Stimulated activated CD4-positive, alpha-beta T cell treated with anti-CD3 and anti-CD28 coated beads, TNF-alpha, amount 100 ng/mL, for 48 hours (primary cell): ENCODE data around the gene PLN.

Source experiments
- DNase-seq, 3 donors: peaks; one replicate each; pipeline ENCODE4 v3.0.0-alpha.2; 2020; ENCODE audit warnings: low read depth in 3 of 3

PLN gene

DNA sequence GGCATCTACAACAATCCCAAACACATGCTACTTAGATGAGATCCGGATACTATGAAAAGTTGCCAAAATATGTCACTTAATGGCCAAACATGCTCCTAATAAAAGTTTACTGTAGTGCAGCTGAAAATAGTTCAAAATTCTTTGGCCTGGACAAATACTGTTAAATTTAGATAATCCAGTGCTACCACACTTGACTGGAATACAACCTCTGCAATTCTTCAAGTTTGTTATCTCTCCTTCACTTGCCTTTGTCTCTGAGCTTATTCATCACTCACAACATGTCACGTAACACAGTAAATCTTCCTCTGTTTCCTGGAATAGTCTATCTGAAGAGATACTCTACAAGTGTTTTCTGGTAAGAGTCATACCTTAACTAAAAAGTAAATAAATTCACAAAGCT, 10.5 kb upstream of the PLN start:
- DNase-seq = no peak

DNA sequence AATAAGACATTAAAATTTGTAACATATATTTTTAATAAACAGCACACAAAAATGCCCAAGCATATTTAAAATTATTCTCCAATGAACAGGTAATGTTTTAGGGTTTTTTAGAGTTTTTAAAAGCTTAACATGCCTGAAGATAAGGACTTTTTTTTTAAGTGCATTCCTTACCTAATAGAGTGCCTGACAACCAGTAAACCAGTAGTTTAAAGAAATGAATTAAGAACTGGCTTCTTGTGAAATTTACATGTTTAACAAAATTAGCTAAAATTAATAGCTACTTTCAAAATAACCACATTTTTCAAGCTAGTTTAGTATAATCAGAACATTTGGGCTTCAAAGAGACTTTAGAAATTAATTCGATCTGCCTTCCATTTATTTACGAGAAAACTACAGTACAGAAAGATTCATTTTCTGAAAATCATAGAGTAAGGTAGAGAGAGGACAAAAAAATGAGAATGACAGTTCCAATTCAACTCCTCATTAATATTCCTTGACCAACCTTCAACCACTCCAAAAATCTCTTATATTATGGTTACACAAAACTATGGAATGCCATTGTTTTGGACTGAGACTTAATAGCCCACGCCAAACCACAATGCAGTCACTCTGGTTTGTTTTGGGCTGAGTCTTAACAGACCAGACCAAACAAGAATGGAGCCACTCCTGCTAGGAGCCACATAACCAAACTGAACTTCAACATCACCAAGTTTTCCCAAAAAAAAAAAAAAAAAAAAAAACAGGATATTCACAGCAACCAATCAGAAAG, 5.7 kb upstream of the PLN start:
- no peak for DNase-seq

DNA sequence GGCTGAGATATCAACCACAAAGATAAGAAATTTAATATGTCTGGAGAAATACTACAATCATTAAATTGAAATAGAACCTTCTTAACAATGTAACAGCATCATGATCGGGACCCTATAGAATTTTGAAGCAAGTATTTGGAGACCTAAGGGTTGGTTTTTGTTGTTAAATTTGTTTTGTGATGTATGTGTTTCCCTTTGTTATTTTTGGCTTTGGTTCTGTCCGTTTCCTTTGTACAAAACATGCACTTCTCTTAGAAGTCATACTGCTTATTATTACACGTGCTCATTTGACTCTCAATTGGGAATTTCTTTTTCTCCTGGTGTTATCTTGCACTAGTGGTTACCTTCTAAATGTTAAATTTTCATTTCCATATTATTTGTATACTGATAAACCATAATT, 4.0 kb upstream of the PLN start:
- DNase-seq = no peak

DNA sequence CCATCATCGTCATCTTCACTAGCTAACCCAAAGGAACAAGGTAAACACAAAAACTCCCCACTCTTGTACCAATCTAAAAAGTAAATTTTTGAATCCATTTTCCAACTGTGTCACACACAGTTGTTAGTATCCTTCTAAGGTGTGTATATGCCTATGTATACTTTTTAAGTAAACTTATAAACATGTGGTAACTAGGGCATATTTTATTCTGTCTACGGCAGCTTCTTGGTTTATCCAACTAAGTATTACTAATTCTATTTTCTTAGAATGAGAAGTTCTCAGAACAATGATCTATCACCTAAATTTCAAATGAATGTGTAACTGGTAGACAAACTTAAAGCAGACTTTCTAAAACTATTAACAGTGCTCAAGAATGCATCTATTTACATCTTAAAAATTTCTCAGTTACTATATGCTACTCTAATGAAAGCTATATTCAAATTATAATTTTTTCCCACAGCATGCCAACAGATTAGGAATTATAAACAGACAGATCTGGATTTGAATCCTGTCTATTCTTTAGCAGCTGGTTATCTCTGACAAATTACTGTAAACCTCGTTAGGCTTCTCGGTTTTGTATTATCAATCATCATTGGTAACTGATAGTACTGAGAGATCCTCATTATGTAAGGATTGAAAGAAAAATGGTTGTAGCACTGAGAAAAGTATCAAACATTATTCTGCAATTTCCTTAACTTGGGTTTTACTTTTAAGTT, 1.8 kb upstream of the PLN start:
- DNase-seq = no peak

DNA sequence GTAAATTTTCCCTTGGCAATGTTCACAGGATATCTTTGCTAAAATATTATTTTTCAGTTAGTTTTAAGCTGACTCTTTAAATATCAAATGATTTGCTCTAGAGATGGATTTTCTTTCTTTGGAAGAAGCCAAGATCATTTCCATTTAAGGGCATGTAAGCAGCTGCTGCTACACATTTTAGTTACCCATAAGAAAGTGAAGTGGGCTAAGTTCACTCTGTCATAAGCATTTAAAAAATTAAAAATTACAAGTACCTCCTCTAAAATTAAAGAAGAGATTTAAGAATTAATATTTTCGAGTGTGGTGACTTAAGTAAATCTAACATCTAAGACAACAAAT, 1.2 kb upstream of the PLN start:
- no peak for DNase-seq

DNA sequence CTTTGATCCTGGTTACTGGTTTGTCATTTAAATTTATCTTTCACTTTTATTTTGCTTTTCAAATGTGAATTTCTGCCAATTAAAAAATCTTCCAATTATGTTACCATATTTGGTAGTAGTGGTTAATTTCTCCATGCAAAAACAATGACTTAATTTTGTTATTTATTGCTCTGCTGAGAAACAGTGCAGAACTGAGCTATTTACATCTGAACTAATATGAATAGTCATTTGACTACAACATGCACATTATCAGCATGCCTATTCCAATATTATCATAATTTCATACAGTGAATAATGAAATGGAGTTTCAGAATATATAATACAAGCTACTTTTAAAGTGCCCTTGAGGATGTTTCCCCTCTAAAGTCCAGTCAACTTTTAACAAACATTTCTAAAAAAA, 517 bp downstream of the PLN start:
- DNase-seq = no peak

DNA sequence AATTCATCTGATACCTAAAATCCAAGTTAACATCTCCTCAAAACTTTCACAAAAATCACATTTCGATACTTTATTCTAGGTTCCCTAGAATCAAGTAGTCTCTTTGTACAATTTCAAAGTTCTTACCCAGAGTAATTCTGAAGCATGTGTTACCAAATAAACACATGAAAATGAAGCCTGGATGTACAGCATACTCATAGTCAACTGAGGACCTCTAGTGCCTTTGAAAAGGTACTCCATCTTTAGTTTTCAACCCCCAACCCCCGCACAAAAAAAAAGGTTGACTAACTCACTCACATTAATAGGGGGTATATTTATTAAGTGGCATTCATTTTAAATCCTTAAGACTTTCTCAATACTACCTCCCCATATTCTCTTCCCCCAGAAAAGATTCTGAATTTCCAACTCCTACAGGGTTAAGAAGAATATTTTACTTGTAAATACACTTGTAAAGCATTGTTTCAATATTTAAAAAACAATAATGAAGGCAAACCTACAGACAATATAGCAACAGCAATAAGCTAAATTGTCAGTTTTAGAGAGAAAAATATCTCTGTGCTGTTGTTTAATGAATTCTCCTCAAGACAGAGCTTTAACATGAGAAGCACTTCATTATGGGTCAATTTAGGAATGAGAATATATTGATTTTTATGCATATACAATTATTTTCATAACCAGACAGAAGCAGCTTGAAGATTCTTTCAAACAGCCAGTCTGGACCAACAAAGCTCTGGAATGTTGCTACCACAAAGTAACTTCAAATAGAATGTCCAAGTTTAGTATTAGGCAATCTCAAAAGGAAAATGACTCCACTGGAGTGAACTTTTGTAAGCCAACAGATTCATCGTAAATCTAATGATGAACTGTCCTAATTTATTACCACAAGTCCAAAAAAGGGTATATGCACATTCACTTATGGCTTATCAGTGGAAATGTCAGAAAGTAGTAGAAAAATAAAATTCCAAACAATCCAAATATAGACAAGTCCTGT, 3.3 kb downstream of the PLN start:
- DNase-seq = no peak

DNA sequence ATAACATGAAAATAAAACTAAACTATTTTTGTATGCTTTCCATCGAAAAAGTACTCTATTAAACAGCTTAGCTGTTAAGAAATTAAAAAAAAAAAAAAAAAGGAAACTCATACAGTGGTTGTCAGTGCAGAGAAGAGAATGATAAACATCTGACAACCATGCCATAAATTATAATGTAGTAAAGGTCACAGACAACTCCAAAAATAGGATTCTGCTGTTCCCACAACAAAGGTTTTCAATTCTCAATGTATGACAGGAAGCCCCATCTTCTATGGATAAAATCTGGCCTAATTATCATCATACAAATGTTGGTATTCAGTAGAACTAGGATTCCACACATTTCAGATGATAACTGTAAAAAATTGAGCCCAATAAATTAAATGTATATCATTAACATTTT, 5.0 kb downstream of the PLN start:
- DNase-seq = no peak

DNA sequence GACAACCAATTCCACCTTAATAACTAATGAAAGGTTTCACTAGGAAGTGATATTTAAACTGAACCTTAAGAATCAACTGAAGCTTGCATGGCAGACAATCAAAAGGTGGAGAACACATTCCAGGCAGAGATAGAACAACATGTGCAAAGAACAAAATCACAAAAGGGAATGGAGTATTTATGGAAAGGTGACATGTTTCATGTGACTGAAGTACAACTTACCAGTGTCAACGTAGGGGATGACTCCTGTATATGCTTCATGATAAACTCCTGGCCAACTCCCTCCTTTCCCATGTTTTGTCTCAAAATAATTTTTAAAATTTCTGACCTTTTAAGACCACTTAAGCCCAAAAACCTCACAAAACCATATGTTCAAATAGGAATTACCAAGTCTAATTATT, 6.6 kb downstream of the PLN start:
- no peak for DNase-seq

DNA sequence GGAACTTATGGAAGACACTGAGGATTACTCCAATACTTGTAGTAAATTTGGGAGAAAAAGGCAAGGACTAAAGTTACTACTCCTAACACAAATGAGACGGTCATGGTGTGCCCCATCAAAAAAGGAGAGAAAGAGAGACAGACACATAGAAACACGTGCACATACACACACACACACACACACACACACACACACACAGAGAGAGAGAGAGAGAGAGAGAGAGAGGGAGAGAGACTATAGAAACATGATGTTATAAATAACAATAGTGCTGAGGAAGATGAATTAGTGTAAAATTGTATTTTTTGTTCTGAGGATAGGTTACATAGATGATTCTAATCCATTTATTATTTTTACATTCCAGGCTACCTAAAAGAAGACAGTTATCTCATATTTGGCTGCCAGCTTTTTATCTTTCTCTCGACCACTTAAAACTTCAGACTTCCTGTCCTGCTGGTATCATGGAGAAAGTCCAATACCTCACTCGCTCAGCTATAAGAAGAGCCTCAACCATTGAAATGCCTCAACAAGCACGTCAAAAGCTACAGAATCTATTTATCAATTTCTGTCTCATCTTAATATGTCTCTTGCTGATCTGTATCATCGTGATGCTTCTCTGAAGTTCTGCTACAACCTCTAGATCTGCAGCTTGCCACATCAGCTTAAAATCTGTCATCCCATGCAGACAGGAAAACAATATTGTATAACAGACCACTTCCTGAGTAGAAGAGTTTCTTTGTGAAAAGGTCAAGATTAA, 10.5 kb downstream of the PLN start:
- no peak for DNase-seq

DNA sequence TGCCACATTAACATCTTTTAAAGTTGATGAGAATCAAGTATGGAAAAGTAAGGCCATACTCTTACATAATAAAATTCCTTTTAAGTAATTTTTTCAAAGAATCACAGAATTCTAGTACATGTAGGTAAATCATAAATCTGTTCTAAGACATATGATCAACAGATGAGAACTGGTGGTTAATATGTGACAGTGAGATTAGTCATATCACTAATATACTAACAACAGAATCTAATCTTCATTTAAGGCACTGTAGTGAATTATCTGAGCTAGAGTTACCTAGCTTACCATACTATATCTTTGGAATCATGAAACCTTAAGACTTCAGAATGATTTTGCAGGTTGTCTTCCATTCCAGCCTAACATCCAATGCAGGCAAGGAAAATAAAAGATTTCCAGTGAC, 11.6 kb downstream of the PLN start:
- no peak for DNase-seq

DNA sequence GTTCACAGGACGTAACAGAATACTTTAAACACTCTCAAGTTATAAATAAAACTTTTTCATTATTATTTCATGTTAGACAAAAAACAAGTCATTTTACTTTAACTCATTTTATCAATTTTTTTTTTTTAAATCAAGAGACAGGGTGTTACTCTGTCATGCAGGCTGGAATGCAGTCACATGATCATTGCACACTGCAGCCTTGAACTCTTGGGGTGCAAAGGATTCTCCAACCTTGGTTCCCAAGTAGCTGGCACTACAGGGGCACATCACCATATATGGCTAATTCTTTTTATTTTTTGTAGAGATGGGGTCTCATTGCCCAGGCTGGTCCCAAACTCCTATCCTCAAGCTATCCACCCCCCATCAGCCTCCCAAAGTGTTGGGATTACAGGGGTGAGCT, 14.2 kb downstream of the PLN start:
- DNase-seq = no peak

DNA sequence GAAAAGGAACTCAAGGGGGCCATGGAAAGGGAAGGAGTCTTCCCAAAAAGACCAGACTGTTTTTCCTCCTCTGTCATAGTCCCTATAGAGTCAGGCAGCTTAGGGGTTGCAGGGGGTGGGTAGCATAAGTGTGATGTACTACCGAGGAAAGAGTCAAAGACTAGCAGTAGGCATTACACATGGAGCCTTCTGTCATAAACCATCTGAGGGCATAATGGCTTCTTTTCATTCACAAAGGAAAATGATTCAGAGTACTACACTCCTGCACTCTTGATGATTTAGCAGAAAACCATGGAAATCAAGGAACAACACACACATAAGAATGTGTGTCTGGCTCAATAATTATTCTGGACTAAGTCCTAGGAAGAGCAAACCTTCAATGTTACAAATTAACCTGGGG, 14.9 kb downstream of the PLN start:
- no peak for DNase-seq

DNA sequence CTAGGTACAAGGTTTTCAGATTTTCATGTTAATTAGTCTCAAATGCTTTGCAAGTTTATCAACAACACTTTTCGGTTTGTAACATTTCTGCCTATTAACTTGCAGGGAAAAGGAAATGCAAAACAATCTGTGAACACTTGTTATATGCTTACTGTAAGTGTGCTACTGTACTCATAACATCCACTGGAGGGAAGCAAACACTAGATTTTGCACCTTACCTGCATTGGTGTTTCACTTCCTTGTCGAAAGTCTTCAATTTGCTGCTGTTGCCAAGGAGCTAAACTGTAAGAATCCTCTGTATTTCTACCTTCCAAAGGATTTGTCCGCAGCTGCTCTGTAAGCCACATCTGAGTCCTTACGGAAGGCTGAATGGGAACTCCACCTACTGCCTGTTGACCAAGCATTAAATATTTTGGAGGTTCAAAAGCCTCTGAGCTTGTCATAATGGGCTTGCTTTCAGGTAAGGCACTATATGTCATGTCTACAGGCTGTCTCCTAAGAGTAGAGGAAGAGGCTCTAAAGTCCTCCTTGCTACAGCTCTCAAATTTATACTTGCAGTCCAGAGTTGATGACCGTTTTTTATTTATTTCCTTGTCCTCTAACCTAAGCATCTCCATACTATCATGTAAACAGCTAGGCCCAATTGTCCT, 17.3 kb downstream of the PLN start:
- no peak for DNase-seq

DNA sequence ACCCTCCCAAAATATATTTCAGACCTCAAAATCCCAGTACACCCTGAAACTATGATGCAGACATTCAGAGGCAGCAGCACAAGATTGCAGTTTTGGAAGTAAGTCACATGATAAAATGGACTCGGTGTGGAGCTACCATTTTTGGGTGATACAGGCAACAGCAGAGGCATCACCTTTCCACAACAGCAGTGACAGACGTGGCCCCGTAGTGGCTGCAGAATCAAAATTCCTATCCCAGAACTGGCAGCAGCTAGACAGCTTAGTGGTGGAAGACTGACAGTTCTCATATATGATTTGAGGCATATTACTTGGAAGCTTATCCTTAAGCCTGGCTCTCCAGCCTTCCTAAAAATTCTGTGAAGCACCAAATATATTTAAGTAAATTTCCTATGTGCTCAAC, 19.9 kb downstream of the PLN start:
- no peak for DNase-seq

DNA sequence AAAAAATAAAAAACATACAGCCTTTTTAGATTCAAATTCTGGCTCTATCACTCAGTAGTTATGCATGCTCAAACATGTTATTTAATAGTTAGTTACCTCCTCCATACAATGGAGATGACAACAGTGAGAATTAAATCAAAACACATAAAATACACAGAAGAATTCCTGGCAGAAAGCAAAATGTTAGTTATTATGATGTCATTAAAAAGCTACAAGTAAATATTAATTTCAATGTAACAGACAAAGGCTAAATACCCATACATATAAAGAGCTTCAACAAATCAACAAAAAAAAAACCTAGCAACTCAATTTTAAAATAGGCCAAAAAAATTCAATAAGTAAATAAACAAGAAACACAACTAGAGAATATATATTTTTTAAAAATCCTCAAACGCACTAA, 21.4 kb downstream of the PLN start:
- DNase-seq = no peak

DNA sequence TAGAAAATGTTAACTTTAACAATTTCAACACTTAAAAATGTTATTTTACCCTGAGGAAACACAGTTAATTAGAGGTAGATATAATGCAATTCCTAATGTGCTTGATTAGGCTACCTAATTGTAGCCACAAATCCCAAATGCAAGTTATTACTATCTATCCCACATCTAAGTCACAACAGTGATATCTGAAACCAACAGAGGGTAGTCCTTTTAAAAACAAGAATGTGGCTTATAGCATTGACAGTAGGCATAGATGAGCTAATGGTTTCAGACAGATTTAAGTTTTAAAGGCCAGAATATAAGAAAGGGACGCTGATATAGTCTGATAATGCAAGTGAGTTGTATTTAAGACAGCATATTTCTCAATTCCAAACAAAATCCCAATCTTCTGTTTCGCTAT, 23.0 kb downstream of the PLN start:
- no peak for DNase-seq

DNA sequence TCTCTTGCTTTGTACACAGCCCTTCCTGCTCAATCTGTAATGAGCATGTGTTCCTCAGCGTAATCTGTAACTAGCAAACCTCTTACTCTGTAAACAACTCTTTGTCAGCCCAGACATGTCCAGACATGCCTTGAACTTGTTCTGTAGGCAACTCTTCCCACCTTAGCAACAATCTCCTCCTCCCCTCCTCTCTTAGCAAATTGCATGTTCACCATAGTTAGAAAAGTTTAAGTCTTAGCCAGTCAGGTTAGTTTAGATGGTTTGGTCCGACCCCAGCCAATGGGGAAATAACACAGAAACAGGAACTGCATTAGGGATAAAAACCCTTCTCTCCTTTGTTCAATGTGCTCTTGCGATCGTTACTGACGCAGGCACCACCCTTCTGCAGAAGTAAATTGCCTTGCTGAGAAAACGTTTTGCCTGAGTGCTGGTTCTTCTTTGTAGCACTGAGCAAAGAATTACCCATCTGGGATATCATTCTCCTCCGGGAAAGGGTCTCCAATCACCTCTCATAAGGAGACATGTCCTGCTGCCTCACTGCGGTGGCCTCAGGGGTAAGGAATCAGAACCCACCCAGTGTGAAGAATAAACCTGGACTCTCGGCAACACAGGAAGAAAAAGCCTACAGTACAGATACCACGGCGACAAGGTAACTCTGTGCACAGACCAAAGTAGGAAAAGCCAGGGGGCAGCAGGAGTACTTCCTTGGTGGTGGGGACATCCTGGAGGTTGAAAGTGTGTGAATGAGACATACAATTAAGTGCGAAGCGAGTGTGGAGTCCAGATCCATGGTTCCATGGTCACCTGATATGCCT, 26.2 kb downstream of the PLN start:
- no peak for DNase-seq

DNA sequence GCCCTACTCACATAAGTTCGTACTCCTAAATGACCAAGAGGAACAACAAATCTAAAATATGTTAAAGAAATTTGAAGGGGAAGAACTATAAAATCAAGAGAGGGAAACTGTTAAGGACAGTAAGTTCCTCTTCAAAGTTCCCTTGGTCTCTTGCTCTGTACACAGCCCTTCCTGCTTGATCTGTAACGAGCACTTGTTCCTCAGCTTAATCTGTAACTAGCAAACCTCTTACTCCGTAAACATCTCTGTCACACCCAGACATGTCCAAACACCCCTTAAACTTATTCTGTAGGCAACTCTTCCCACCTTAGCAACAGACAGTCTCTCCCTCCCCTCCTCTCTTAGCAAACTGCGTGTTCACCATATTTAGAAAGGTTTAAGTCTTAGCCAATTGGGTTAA, 29.9 kb downstream of the PLN start:
- no peak for DNase-seq

DNA sequence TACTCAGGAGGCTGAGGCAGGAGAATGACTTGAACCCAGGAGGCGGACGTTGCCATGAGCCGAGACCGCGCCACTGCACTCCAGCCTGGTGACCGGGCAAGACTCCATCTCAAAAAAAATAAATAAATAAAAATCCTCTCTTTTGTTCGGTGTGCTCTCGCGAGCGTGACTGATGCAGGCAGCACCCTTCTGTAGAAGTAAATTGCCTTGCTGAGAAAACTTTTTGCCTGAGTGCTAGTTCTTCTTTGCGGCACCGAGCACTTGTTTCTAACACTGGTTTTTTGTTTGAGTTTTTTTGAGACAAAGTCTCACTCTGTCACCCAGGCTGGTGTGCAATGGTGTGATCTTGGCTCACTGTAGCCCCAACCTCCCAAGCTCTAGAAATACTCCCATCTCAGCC, 30.5 kb downstream of the PLN start:
- DNase-seq = no peak

DNA sequence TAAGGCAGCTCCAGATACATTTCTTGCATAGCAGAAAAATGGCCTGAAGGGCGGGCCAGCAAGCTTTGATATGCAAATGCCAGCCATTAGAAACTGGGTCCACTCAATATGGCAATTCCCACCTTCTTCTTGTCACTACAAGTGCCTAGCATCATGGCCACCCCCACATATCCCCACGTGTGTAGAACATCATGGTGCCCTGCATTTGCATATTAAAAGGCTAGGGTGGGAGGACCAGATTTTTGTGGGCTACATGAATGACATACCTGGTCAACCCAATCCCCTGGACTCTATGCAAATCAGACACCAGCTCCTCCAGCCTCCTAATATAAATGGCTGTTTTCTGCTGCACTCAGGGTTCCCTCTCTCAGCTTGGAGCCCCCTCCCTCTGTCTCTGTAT, 31.7 kb downstream of the PLN start:
- no peak for DNase-seq
